GM21367 (cell line): Measurements from ENCODE around the gene ERFL.
"Not testable (repeated sequence)": the region's sequence is repeated elsewhere in the genome, so short reads cannot be mapped to it uniquely, and the experiment has no call there.

ENCODE experiments used
- ATAC-seq: cut with Tn5 transposase; IDR thresholded peaks from one replicate; pipeline ENCODE4 v1.9.1; 2021; ENCODE audit not compliant: unreplicated experiment

ERFL gene

GRCh38 chr19:41944336-41944735 lies 16.1 kb upstream of the ERFL start:
- no peak for ATAC-seq

GRCh38 chr19:41941410-41942202 lies 13.4 kb upstream of the ERFL start:
- no peak for ATAC-seq

GRCh38 chr19:41940731-41941409 lies 12.6 kb upstream of the ERFL start:
- ATAC-seq: no peak

GRCh38 chr19:41939861-41940730 lies 11.8 kb upstream of the ERFL start:
- no peak for ATAC-seq

- ATAC-seq: not testable (repeated sequence)
Observed at GRCh38 chr19:41939209-41939608, 11.0 kb upstream of the ERFL start.

- no peak for ATAC-seq
Observed at GRCh38 chr19:41937525-41938468, 9.5 kb upstream of the ERFL start.

GRCh38 chr19:41936961-41937360 lies 8.7 kb upstream of the ERFL start:
- no peak for ATAC-seq

- ATAC-seq: no peak
Observed at GRCh38 chr19:41936416-41936850, 8.2 kb upstream of the ERFL start.

- ATAC-seq: no peak
Observed at GRCh38 chr19:41935760-41936415, 7.6 kb upstream of the ERFL start.

GRCh38 chr19:41934849-41935374 lies 6.7 kb upstream of the ERFL start:
- no peak for ATAC-seq

- no peak for ATAC-seq
Observed at GRCh38 chr19:41933693-41934426, 5.6 kb upstream of the ERFL start.

- no peak for ATAC-seq
Observed at GRCh38 chr19:41932720-41933332, 4.6 kb upstream of the ERFL start.

GRCh38 chr19:41932259-41932719 lies 4.0 kb upstream of the ERFL start:
- ATAC-seq: no peak

- ATAC-seq: no peak
Observed at GRCh38 chr19:41930926-41931592, 2.8 kb upstream of the ERFL start.

GRCh38 chr19:41930322-41930722 lies 2.1 kb upstream of the ERFL start:
- ATAC-seq: no peak

GRCh38 chr19:41929536-41930071 lies 1.4 kb upstream of the ERFL start:
- no peak for ATAC-seq

GRCh38 chr19:41928754-41929535 lies 696 bp upstream of the ERFL start:
- ATAC-seq: no peak
